ENCODE results near the gene SMCO4.
"Not testable (repeated sequence)": the region's sequence is repeated elsewhere in the genome, so short reads cannot be mapped to it uniquely, and the experiment has no call there.

The SMCO4 gene

GRCh38 chr11:93543292-93543977, at the start of gene SMCO4:
SMCO4 (minus strand) TSS chr11:93543391; CDS start chr11:93479189, 64,202 bp downstream.
- FAIRE-seq (no peak), DNase-seq (ENCODE audit: low spot score) (peak; percentile 93)

- FAIRE-seq = peak; percentile 91
Measured at GRCh38 chr11:93591247-93591898, 48.2 kb upstream of the SMCO4 start.

GRCh38 chr11:93589347-93589746, 46.2 kb upstream of the SMCO4 start:
- DNase-seq (ENCODE audit: low spot score) (no peak), FAIRE-seq (no peak)

More at GRCh38 chr11:93591247-93591898, 48.2 kb upstream of the SMCO4 start:
- peak; percentile 53 for DNase-seq (ENCODE audit: low spot score)

GRCh38 chr11:93587858-93588581, 44.8 kb upstream of the SMCO4 start:
- DNase-seq (ENCODE audit: low spot score) (no peak), FAIRE-seq (no peak)

- not testable (repeated sequence) for DNase-seq (ENCODE audit: low spot score)
- FAIRE-seq = peak; percentile 90
Measured at GRCh38 chr11:93587425-93587824, 44.2 kb upstream of the SMCO4 start.

GRCh38 chr11:93585758-93586157, 42.6 kb upstream of the SMCO4 start:
- FAIRE-seq (peak; percentile 73), DNase-seq (ENCODE audit: low spot score) (peak; percentile 70)

GRCh38 chr11:93583490-93583889, 40.3 kb upstream of the SMCO4 start:
- no peak for FAIRE-seq
- DNase-seq (ENCODE audit: low spot score) = no peak

GRCh38 chr11:93579187-93579751, 36.1 kb upstream of the SMCO4 start:
- no peak for FAIRE-seq
- no peak for DNase-seq (ENCODE audit: low spot score)

GRCh38 chr11:93577286-93577685, 34.1 kb upstream of the SMCO4 start:
- peak; percentile 28 for DNase-seq (ENCODE audit: low spot score)
- FAIRE-seq = no peak

GRCh38 chr11:93576870-93577269, 33.7 kb upstream of the SMCO4 start:
- not testable (repeated sequence) for DNase-seq (ENCODE audit: low spot score); FAIRE-seq

- FAIRE-seq (no peak), DNase-seq (ENCODE audit: low spot score) (no peak)
Measured at GRCh38 chr11:93574638-93575220, 31.5 kb upstream of the SMCO4 start.

GRCh38 chr11:93573184-93573583, 30.0 kb upstream of the SMCO4 start:
- no peak for FAIRE-seq
- peak; percentile 32 for DNase-seq (ENCODE audit: low spot score)

GRCh38 chr11:93572621-93573020, 29.4 kb upstream of the SMCO4 start:
- DNase-seq (ENCODE audit: low spot score) (no peak), FAIRE-seq (no peak)

- no peak for FAIRE-seq
- DNase-seq (ENCODE audit: low spot score) = no peak
Measured at GRCh38 chr11:93572171-93572570, 29.0 kb upstream of the SMCO4 start.

- FAIRE-seq (no peak), DNase-seq (ENCODE audit: low spot score) (no peak)
Measured at GRCh38 chr11:93571612-93572011, 28.4 kb upstream of the SMCO4 start.

- peak; percentile 87 for FAIRE-seq
- DNase-seq (ENCODE audit: low spot score) = peak; percentile 82
Measured at GRCh38 chr11:93570759-93571413, 27.7 kb upstream of the SMCO4 start.

- no peak for FAIRE-seq
Measured at GRCh38 chr11:93569496-93569895, 26.3 kb upstream of the SMCO4 start.

GRCh38 chr11:93568726-93569125, 25.5 kb upstream of the SMCO4 start:
- FAIRE-seq (no peak), DNase-seq (ENCODE audit: low spot score) (no peak)

More at GRCh38 chr11:93569496-93569895, 26.3 kb upstream of the SMCO4 start:
- DNase-seq (ENCODE audit: low spot score) = no peak

- DNase-seq (ENCODE audit: low spot score) (peak; percentile 31), FAIRE-seq (no peak)
Measured at GRCh38 chr11:93567401-93567895, 24.3 kb upstream of the SMCO4 start.

- DNase-seq (ENCODE audit: low spot score) (no peak), FAIRE-seq (no peak)
Measured at GRCh38 chr11:93564895-93565294, 21.7 kb upstream of the SMCO4 start.

GRCh38 chr11:93563857-93564256, 20.7 kb upstream of the SMCO4 start:
- no peak for FAIRE-seq

More at GRCh38 chr11:93563857-93564256, 20.7 kb upstream of the SMCO4 start:
- no peak for DNase-seq (ENCODE audit: low spot score)
